Thyroid gland (tissue), 4 donors: ENCODE data around the gene SPINDOC.

ENCODE experiments used
- POLR2A ChIP-seq, 2 donors: fragments of 450-650 bp; IDR thresholded peaks; one replicate each; pipeline ENCODE4 v1.6.1; 2017; ENCODE audit warnings: antibody characterized with exemption in 2 of 2, mild to moderate bottlenecking in 2 of 2, moderate library complexity in 1 of 2
- TF ChIP-seq, protein P1 (sequence below), 6 experiments: fragments of 200-600 bp in 3 of 6; fragments of 450-650 bp in 3 of 6; sonication (generic) in 3 of 6; IDR thresholded peaks; one replicate each; pipeline ENCODE4 v1.5.1; 2016 to 2019; ENCODE audit warnings: antibody characterized with exemption in 6 of 6, mild to moderate bottlenecking in 2 of 6, inconsistent platforms in 1 of 6, moderate library complexity in 1 of 6

DNA sequence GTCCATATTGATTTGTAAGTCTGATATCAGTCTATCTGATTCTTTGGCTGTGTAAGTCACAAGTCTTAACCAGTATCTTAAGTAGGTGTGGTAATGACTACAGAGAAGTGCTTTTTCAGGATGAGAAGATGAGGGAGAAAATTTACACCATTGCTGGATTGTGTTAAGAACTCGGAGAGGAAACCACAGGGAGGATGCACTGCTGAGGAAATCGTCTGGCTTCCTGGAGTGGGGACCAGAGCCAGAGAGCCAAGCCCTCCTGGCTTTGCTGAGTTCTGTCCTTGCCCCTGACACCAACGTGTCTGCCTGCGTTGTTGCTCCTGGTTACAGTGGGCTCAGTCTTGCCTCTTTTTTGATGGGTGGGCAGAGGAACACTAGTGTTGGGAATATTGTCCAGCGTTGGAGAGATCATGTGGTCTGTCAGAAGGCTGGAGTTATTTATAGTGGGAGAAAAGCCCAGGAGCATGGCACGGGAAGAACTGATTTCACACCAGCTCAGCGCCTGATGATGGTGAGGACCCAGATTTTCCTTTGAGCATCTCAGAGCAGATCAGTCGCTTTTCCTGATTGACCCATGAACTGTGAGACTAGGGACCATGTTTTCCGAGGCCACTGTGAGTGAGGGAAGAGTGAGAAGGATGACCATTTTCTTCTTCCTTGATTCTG lies 55.3 kb downstream of the SPINDOC start:
- TF ChIP-seq, protein P1, sequence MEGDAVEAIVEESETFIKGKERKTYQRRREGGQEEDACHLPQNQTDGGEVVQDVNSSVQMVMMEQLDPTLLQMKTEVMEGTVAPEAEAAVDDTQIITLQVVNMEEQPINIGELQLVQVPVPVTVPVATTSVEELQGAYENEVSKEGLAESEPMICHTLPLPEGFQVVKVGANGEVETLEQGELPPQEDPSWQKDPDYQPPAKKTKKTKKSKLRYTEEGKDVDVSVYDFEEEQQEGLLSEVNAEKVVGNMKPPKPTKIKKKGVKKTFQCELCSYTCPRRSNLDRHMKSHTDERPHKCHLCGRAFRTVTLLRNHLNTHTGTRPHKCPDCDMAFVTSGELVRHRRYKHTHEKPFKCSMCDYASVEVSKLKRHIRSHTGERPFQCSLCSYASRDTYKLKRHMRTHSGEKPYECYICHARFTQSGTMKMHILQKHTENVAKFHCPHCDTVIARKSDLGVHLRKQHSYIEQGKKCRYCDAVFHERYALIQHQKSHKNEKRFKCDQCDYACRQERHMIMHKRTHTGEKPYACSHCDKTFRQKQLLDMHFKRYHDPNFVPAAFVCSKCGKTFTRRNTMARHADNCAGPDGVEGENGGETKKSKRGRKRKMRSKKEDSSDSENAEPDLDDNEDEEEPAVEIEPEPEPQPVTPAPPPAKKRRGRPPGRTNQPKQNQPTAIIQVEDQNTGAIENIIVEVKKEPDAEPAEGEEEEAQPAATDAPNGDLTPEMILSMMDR (IDR thresholded peaks at IDR 0.05), result no peak
- no peak for TF ChIP-seq POLR2A (IDR thresholded peaks at IDR 0.05)
